ENCODE measurements around the gene ZFYVE9.

ZFYVE9 gene

DNA sequence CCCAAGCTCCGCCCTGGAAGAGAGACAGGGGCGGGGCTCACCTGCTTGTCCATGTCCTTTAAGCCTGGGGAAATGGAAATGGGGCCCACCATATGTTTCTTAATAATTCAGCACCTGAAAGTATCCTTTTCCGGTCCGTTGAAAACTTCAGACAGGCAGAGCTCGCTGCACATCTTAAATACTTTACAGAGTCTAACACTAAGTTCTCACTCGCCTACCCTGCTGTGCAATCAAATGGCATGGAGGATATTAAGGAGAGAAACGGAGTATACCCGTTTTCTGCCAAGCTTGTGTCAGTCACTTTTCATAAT, 224.6 kb downstream of the ZFYVE9 start:
- TF ChIP-seq GATA2 (IDR thresholded peaks at IDR 0.05; ENCODE audit: low read depth, low read length) (no peak), GATA3 (IDR thresholded peaks at IDR 0.05; ENCODE audit: low read depth, low read length) (no peak)

DNA sequence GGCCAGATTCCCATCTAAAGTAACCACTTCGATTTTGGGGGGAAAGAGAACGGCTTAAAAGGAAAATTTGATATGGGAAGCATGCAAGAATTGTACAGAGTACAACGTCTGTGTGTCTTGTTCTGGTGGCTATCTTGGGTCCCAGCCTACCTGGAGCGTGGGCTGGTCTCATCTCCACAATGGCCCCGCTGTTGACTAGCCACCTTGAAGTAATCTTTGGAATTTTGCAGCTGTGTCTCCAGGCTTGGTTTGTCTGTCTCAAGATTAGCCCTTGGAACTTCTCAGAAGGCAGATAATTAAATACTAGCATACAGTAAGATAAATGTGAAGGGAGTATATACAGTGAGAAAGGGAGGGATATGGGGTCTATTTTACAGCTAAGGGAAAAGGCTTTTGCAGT, 225.4 kb downstream of the ZFYVE9 start:
- TF ChIP-seq GATA3 (IDR thresholded peaks at IDR 0.05; ENCODE audit: low read depth, low read length) (no peak), GATA2 (IDR thresholded peaks at IDR 0.05; ENCODE audit: low read depth, low read length) (no peak)

DNA sequence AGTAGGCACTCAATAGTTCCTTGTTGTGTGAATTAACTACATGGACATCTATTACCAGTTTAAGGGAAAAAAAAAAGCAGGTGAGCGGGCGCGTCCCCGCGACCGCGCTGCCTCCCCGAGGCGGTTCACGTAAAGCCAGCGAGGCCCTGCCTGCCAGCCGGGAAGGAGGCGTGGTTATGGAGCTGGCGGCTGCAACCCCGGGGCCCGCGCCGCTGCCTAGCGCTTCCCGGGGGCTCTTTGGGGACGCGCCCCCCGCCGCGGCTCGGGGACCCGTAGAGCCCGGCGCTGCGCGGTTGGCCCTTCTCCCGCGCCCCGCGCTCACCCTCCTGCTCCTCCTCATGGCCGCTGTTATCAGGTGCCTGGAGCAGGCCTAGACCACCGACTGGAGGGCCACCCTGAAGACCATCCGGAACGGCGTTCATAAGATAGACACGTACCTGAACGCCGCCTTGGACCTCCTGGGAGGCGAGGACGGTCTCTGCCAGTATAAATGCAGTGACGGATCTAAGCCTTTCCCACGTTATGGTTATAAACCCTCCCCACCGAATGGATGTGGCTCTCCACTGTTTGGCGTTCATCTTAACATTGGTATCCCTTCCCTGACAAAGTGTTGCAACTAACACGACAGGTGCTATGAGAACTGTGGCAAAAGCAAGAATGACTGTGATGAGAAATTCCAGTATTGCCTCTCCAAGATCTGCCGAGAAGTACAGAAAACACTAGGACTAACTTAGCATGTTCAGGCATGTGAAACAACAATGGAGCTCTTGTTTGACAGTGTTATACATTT, 226.7 kb downstream of the ZFYVE9 start:
- no peak for TF ChIP-seq GATA3 (IDR thresholded peaks at IDR 0.05; ENCODE audit: low read depth, low read length)
- TF ChIP-seq GATA2 (IDR thresholded peaks at IDR 0.05; ENCODE audit: low read depth, low read length) = no peak

DNA sequence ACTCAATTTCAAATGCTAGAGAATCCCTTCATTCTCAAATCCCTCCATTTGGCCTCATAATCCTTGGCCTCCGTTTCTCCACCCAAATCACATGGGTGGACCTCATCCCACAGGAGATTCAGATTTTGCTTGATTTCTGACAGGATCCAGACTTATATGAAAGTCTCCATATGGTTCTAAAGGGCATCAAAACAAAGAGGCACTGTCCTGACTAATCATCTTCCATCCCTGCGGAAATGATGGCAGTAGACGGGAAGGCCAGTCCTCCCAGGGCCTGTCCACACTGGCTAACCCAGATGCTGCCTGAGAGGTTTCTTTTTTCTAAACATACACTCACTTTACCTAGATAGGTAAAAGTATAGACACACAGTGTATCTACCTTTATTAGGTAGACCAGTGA, 243.5 kb downstream of the ZFYVE9 start:
- no peak for TF ChIP-seq GATA2 (IDR thresholded peaks at IDR 0.05; ENCODE audit: low read depth, low read length)
- TF ChIP-seq GATA3 (IDR thresholded peaks at IDR 0.05; ENCODE audit: low read depth, low read length) = no peak

DNA sequence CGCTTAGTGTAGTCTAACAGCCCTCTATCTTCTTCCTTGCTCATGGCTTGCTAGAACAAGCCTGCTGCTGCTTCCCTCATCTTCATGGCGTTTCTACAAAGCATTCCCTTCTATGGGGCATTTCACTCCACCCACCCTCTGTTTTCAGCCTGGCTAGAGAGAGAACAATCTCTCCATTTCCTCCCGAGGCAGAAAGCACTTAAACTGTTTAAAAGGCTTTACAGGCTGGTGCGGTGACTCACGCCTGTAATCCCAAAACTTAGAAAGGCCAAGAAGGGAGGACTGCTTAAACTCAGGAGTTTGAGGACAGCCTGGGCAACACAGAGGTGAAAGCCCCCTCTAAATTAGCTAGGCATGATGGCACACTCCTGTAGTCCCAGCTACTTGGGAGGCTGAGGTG, 244.6 kb downstream of the ZFYVE9 start:
- TF ChIP-seq GATA2 (IDR thresholded peaks at IDR 0.05; ENCODE audit: low read depth, low read length) = no peak
- TF ChIP-seq GATA3 (IDR thresholded peaks at IDR 0.05; ENCODE audit: low read depth, low read length) = no peak

DNA sequence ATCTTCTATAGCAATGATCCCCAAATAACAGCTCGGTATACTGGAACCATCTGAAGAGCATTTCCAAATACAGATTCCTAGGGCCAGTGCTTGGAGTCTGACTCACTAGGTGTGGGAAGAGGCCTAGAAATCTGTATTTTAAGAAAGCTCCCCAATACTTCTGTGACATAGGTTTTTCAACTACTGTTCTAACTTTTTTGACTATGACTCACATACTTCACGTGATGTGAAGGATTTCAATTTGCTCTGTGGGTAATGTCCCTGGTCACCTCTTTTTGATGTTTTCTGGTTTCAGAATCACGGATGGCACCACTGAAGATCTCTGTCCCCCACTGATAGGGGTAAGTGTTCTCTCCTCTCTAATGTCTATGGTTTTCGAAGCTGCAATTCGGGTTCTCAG, 251.3 kb downstream of the ZFYVE9 start:
- TF ChIP-seq GATA3 (IDR thresholded peaks at IDR 0.05; ENCODE audit: low read depth, low read length) (no peak), GATA2 (IDR thresholded peaks at IDR 0.05; ENCODE audit: low read depth, low read length) (no peak)

Measured in SH-SY5Y (cell line).